ENCODE measurements around the gene DNLZ. TPM values are rescaled to one million over a fixed set of nuclear protein-coding genes. Genes with fewer than 3 reads are reported as not detected.

Gene DNLZ
- total and polyA plus RNA-seq, 10 of the 15 experiments (the other 5 are each of a cell fraction or from before 2014, with no cell fraction given): 0.66 to 29.7 (median 14.7) TPM; not detected in 1

DNA sequence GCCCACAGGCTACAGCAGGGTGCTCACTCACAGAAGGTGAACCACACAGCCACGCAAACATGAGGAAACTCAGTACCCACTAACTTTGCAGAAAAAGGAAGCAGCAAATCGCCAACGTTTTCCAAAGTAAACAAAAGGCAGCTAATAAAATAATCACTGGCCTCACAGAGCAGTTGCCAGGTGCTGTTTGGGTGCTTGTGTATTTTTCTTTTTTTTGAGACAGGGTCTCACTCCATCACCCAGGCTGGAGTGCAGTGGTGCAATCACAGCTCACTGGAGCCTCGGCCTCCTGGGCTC lies 32.6 kb upstream of the DNLZ start:
- no peak for ATAC-seq
- ChIA-PET RAD21 (ENCODE audit: unreplicated experiment) (no interaction called here), POLR2A (no interaction called here), CTCF (no interaction called here), SMC1A (ENCODE audit: uncharacterized antibody, unreplicated experiment) (no interaction called here)
- TF ChIP-seq IRF5 (IDR thresholded peaks at IDR 0.05; ENCODE audit: borderline replicate concordance): no peak
- TF ChIP-seq, protein P1, sequence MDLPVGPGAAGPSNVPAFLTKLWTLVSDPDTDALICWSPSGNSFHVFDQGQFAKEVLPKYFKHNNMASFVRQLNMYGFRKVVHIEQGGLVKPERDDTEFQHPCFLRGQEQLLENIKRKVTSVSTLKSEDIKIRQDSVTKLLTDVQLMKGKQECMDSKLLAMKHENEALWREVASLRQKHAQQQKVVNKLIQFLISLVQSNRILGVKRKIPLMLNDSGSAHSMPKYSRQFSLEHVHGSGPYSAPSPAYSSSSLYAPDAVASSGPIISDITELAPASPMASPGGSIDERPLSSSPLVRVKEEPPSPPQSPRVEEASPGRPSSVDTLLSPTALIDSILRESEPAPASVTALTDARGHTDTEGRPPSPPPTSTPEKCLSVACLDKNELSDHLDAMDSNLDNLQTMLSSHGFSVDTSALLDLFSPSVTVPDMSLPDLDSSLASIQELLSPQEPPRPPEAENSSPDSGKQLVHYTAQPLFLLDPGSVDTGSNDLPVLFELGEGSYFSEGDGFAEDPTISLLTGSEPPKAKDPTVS (IDR thresholded peaks at IDR 0.05; ENCODE audit: low read depth, low read length): no peak
- no peak for TF ChIP-seq REST (IDR thresholded peaks at IDR 0.05; ENCODE audit: low read depth, low read length)
- no peak for TF ChIP-seq IRF4 (IDR thresholded peaks at IDR 0.05; ENCODE audit: low read depth, low read length)
- no peak for TF ChIP-seq CREM (IDR thresholded peaks at IDR 0.05; ENCODE audit: low read depth)
- no peak for TF ChIP-seq ZZZ3 (IDR thresholded peaks at IDR 0.05; ENCODE audit: control insufficient read depth, insufficient read length, low read depth)
- TF ChIP-seq NFYB (IDR thresholded peaks at IDR 0.05; ENCODE audit: insufficient read depth, low read depth, low read length): no peak
- no peak for TF ChIP-seq RBBP5 (conservative IDR thresholded peaks at IDR 0.05)
- no peak for TF ChIP-seq NBN (IDR thresholded peaks at IDR 0.05)
- TF ChIP-seq EP300 (IDR thresholded peaks at IDR 0.05; ENCODE audit: borderline replicate concordance in 1 of 2, control insufficient read depth in 1 of 2, low read depth in 2 of 2, low read length in 2 of 2): no peak
- TF ChIP-seq ASH2L (IDR thresholded peaks at IDR 0.05; ENCODE audit: borderline replicate concordance, low read depth): no peak
- no peak for TF ChIP-seq CBFB (IDR thresholded peaks at IDR 0.05; ENCODE audit: low read depth)
- TF ChIP-seq NR2F1 (conservative IDR thresholded peaks at IDR 0.05): no peak
- TF ChIP-seq, protein P2, sequence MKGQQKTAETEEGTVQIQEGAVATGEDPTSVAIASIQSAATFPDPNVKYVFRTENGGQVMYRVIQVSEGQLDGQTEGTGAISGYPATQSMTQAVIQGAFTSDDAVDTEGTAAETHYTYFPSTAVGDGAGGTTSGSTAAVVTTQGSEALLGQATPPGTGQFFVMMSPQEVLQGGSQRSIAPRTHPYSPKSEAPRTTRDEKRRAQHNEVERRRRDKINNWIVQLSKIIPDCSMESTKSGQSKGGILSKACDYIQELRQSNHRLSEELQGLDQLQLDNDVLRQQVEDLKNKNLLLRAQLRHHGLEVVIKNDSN (IDR thresholded peaks at IDR 0.05; ENCODE audit: borderline replicate concordance, extremely low read length, insufficient read depth, low read depth, low read length): no peak
- TF ChIP-seq EED (IDR thresholded peaks at IDR 0.05; ENCODE audit: low read depth): no peak
- no peak overlapping the region for H2AFZ ChIP-seq (ENCODE audit: control insufficient read depth, low read depth, low read length)
- H3K9me3 ChIP-seq (replicated peaks; ENCODE audit: control insufficient read depth, insufficient read depth, low read length): no peaks in the 10 kb centered on the region
- no peak overlapping the region for H3K27ac ChIP-seq (ENCODE audit: control insufficient read depth, insufficient read depth)
- H3K4me3 ChIP-seq: no peak overlapping the region
- H3K79me2 ChIP-seq (ENCODE audit: control insufficient read depth, insufficient read depth, low read length): peaks cover 26% of the 10 kb centered on the region
- FAIRE-seq: no peak
- intact Hi-C loops (cut with micrococcal nuclease; ENCODE audit: unreplicated experiment): no loop called here
- no TSS peak for BruUV-seq (replicated peaks)
- in situ Hi-C loops (cut with MboI): loop anchor here (5.0 kb wide), 1 partner anchor 59 kb away; no protein-coding TSS in a partner anchor
- no peak for DNase-seq (ENCODE audit: low read depth, low spot score)
- H3K4me2 ChIP-seq (ENCODE audit: control insufficient read depth, insufficient read depth): no peak overlapping the region
- 100% methylated on average over 4 of the region's 4 CpGs for WGBS (ENCODE audit: insufficient coverage, insufficient replicate concordance, low lambda C conversion rate, missing lambda C conversion rate)
- H3K4me1 ChIP-seq (ENCODE audit: control insufficient read depth, insufficient read depth, low read length): peaks cover 11% of the 10 kb centered on the region
- H3K9ac ChIP-seq (ENCODE audit: control insufficient read depth, insufficient read depth, low read length): no peak overlapping the region
- no peaks in the 10 kb centered on the region for H4K20me1 ChIP-seq (ENCODE audit: control insufficient read depth, insufficient read depth)
- peaks cover 19 to 33% of the 10 kb centered on the region in 2 experiments for H3K36me3 ChIP-seq (ENCODE audit: control insufficient read depth in 2 of 2, insufficient read depth in 2 of 2, low read length in 1 of 2)
- H3K27me3 ChIP-seq (replicated peaks in 1 of 2; ENCODE audit: control insufficient read depth in 2 of 2, insufficient read depth in 2 of 2, low read length in 1 of 2): no peaks in the 10 kb centered on the region

All from GM12878 (cell line).